Umbilical cord (tissue), 2 donors: ENCODE measurements around the gene PNMA6A. TPM values are rescaled to one million over a fixed set of nuclear protein-coding genes. Genes with fewer than 3 reads are reported as not detected.
"Not testable (repeated sequence)": the region's sequence is repeated elsewhere in the genome, so short reads cannot be mapped to it uniquely, and the experiment has no call there.

Source experiments
- DNase-seq: peaks from one replicate; pipeline ENCODE4 v3.0.0-alpha.2; 2015; ENCODE audit warnings: low spot score
- total RNA-seq: library from RNA; depleted of rRNA; stranded (reverse); fragments of >200 nt; gene quantifications from one replicate; pipeline ENCODE4 v1.2.3, GENCODE V29; 2014; ENCODE audit warnings: low replicate concordance; ENCODE audit not compliant: insufficient read depth

Gene PNMA6A
- total RNA-seq, 1 donor from 2014 or later, result 1.2 TPM

GRCh38 chrX:153075366-153075765, 3.1 kb downstream of the PNMA6A start:
- no peak for DNase-seq

- DNase-seq, result not testable (repeated sequence)
These were observed 5.3 kb downstream of the PNMA6A start for GRCh38 chrX:153077437-153078135.

- DNase-seq, result not testable (repeated sequence)
These were observed 11.1 kb downstream of the PNMA6A start for GRCh38 chrX:153083238-153083923.

- no peak for DNase-seq
These were observed 30.2 kb downstream of the PNMA6A start for GRCh38 chrX:153102418-153102817.

- not testable (repeated sequence) for DNase-seq
These were observed 32.7 kb downstream of the PNMA6A start for GRCh38 chrX:153104959-153105358.

GRCh38 chrX:153106092-153106801, 34.0 kb downstream of the PNMA6A start:
- DNase-seq, result not testable (repeated sequence)

GRCh38 chrX:153110735-153111134, 38.5 kb downstream of the PNMA6A start:
- not testable (repeated sequence) for DNase-seq

GRCh38 chrX:153113851-153114250, 41.6 kb downstream of the PNMA6A start:
- not testable (repeated sequence) for DNase-seq

- not testable (repeated sequence) for DNase-seq
These were observed 45.5 kb downstream of the PNMA6A start for GRCh38 chrX:153117754-153118153.

GRCh38 chrX:153120230-153120629, 48.0 kb downstream of the PNMA6A start:
- not testable (repeated sequence) for DNase-seq

GRCh38 chrX:153123468-153123867, 51.2 kb downstream of the PNMA6A start:
- DNase-seq, result not testable (repeated sequence)

Other genes starting within 250 kb of the PNMA6A start
- gene CETN2, start 241.7 kb upstream of the PNMA6A start, total RNA-seq, result 32.3 TPM
- gene NSDHL, start 241.4 kb upstream of the PNMA6A start, total RNA-seq, result 3.1 TPM
- gene ZNF185, start 174.4 kb upstream of the PNMA6A start, total RNA-seq, result 25.3 TPM
- 0.24 TPM for gene PNMA5, start 78.3 kb upstream of the PNMA6A start, total RNA-seq
- gene PNMA3, start 16.0 kb upstream of the PNMA6A start, total RNA-seq, result 15.4 TPM
- not detected for gene MAGEA1, start 106.8 kb downstream of the PNMA6A start, total RNA-seq
- not detected for gene PNMA6F, start 249.3 kb downstream of the PNMA6A start, total RNA-seq